Stimulated activated CD8-positive, alpha-beta memory T cell treated with anti-CD3 and anti-CD28 coated beads, Interleukin-15, amount 100 ng/mL, for 24 hours (primary cell): ENCODE data around the gene CRYGS.
"Not testable (repeated sequence)": the region's sequence is repeated elsewhere in the genome, so short reads cannot be mapped to it uniquely, and the experiment has no call there.

Source experiments
- DNase-seq: peaks from one replicate; pipeline ENCODE4 v3.0.0-alpha.2; 2020; ENCODE audit warnings: low read depth

CRYGS gene

DNA sequence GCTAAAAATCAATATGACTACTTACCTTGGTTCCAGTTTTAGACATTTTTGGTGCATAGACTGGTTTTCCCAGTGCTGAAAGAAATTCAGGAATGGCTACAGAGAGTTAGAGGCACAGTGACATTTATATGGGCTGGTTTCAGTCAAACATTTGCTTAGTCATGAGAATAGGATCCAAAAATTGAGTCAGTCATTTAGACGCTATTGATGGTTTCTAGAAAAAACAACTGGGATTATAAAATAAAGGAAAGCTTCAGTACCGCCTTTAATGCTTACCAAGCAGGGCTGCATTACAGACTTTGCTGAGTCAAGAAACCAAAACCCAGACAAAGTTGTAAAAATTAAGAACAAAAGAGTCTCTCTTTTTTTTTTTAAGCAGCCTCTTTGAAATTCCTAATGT, at the start of gene CRYGS:
Gene CRYGS, minus strand, starts transcription at position 100 of the 400 bp plus-strand sequence. Its CDS starts 54 bp downstream, at position 46.
- no peak for DNase-seq

DNA sequence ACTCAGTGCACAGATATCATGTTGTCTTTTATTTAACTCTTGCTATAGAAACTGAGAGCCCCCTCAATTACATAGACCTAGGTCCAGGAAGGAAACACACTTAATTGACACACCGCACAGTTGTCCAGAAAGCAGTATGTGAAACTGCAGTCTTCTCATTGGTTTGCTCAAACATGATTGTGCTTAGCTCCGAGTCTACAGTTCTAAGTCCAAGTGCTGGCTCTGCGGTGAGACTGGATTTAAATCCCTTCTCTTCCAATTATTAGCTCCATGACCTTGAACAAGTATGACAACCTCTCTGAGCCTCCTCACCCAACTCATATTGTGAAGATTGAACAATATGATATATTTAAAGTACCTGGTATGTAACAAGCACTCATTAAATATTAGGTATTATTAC, 49.7 kb upstream of the CRYGS start:
- DNase-seq, result no peak

DNA sequence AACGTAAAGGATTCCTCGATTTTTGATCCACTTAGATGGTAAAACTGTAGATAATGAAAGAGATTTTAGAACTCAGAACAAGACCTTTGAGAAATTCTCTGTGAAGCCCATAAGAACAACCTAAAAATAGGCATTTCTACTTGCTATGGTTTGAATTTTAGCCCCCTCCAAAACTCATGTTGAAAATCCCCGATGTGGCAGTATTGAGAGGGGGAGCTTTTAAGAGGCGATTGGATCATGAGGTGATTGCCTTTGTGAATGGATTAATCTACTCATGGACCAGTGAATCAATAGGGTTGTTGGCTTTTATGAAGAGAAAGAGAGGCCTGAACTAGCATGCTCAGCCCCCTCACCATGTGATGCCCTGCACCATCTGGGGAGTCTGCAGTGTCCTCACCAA, 48.5 kb upstream of the CRYGS start:
- DNase-seq, result no peak

DNA sequence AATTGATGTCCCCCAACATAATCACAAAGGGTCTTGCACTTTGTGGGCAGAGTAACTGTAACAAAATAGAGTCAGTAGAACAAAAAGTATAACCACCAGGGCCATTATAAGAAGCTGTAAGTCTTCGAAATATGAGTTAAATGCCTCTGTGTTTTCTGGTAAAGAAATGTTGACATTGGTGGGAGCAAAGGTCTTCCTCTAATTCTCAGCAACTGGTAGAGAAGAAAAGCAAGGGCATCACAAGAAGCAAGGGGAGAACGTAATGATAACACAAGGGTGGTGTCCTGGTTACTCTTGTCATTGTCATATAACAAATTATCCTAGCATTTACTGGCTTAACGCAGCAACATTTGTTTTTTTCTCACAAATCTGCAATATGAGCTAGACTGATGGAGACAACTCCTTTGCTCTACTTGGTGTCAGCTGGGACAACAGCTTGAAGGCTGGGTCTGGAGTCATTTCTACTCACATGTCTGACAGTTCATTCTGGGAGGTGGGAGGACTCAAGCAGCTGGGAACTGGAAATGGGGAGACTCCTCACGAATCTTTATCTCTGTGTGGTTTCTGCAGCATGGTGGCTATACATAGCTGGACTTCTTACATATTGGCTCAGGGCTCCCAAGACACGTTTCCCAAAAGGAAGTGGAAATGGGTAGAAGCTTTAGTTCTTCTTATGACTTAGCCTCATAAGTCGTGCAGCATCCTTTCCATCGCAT, 46.6 kb upstream of the CRYGS start:
- no peak for DNase-seq

DNA sequence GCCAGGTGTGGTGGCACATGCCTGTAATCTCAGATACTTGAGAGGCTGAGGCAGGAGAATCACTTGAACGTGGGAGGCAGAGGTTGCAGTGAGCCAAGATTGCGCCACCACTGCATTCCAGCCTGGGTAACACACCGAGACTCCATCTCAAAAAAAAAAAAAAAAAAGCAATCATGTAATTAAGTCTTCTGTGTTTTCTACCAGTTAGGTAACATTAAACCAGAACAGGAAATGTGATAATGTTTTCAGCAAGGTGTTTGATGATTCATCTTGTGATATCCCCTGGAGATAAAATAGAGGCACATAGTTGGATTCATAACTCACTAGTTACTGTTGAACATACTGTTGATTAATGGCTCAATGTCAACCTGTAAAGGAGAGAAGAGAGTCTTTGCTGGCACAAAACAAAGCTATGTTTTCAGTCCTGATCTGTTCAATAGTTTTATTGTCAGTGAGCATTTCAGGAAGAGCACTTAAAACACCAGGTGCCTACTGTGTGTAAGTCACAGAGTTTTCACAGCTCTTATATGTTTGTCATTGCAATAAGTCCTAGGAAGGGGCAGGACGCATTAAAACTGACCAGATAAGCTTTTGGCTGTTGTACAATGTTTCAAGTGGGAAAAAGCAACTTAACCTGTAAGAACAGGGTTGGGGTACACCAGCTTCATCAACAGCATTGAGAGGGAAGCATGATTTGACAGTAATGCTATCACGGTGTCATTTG, 45.8 kb upstream of the CRYGS start:
- DNase-seq, result no peak

DNA sequence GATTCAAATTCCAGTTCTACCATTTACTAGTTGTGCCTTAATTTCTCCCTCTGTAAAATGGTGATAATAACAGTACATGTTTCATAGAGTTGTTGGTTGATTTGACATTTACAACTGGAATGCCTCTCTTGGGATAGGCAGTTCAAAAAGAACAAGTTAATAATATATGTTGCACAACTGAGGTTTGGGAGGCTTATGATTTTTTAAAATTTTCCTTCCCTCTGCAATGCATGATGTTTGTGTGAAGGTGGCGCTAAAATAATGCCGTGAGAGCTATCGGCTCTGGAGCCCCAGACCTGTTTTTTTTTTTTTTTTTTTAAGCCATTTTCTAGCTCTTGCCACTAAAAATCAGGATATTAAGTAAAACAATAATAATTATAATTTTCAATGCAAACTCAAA, 44.9 kb upstream of the CRYGS start:
- no peak for DNase-seq

DNA sequence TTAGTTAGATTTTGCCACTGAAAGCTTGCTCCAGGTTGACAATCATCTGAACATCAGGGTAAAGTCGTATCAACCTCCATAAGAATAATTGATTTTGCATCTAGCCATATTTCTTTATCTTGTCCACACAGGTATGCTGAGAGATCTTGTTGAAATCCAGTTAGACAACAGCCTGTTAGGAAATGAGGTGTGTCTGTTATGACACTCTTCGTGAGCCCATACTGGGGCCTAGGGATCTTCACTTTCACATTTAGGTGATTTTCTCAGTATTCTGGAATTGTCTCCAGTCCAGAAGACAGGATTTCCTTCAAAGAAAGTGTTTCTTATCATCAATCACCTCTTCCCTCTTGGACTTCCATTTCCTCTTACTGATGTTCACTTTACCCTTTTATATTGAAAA, 44.5 kb upstream of the CRYGS start:
- DNase-seq, result no peak

DNA sequence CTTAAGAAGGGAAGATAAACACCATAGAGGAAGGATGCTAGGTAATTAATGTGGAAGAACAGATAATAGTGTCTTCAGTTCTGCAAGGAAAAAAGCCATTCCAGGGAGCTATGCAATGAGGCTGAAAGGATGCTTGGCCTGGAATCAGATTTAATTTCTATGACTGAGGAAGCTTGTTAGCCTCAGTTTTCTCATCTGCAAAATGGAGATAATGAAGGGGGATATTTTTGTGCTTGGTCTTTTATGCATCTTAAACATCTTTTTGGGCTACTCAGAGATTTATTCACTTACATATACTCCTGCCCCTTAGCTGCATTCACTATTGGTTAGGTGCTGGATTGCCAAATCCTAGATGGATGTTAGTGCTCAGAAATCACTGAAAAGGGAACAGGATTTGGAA, 43.0 kb upstream of the CRYGS start:
- no peak for DNase-seq

DNA sequence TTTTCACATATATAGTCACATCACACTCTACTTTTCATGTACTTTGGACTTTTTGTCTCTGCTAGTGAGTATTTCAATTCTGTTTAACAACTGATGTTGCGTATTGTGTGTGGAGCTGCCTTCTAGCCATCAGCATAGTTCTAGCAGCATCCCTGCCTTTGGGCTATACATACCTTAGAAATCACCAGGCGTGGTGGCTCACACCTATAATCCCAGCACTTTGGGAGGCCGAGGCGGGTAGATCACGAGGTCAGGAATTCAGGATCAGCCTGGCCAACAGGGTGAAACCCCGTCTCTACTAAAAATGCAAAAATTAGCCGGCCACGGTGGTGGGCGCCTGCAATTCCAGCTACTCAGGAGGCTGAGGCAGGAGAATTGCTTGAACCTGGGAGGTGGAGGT, 42.1 kb upstream of the CRYGS start:
- DNase-seq, result not testable (repeated sequence)

DNA sequence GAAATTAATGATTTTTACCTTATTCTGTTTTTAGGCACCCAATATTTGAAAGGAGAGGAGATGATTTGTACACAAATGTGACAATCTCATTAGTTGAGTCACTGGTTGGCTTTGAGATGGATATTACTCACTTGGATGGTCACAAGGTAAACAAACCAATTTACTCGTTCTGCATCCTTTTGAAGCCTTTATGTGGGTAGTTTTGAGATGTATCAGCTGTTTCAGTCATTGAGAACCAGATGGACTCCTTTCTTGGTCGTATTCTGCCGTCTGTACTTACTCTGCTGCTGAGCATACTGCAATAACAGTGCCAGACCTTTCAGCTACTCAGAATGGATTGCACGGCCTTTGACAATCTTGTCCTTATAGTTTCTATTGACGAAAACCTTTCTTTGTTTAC, 39.7 kb upstream of the CRYGS start:
- DNase-seq, result no peak

DNA sequence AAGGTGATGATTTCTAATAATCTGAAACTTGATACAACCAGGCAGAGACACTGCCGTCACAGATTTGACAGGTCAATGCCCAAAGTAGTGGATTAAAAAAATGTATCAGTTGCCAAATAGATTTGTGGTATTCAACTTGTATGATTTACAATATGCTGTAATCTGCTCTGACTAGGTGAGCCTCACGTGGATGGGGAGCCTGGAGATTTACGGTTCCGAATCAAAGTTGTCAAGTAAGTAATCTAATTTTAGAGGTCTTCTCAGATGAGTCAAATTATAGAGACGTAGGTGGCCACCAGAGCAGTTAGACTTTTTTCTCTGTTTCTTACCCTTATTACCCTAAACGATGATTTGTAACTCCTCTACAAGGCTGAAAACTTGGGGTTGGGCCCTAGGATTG, 38.4 kb upstream of the CRYGS start:
- DNase-seq, result no peak

DNA sequence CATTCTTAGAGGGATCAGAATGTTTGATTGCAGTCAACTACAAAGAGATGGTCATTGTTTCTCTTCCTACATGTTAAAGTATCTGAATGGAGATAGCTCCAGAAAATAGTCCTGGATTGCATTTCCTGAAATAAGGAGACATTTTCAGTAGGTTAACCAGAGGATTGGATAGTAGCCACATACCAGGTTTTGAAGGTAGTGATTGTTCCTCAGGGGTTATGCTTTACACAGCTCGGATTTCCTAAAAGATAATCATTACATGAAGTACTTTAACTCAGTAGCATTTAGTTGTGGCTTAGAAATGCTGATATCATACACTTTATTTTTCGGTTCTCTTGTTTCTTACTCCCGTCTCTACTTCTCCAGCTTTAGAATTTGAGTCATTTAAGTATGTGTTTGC, 36.6 kb upstream of the CRYGS start:
- DNase-seq, result no peak

DNA sequence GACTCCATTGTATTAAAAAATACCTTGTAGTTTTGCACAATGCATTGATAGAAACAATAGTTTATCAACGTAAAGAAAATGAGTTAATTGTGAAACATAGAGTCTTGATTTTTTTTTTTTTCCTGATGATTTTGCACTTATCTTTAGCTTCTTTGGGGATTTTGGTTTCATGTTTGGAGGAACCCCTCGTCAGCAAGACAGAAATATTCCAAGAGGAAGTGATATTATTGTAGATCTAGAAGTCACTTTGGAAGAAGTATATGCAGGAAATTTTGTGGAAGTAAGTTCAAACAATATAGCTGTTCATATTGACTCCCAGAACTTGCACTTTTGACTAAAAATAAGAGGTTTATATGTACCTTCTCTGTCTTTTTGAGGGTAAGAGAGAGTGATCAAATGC, 33.3 kb upstream of the CRYGS start:
- DNase-seq, result no peak

DNA sequence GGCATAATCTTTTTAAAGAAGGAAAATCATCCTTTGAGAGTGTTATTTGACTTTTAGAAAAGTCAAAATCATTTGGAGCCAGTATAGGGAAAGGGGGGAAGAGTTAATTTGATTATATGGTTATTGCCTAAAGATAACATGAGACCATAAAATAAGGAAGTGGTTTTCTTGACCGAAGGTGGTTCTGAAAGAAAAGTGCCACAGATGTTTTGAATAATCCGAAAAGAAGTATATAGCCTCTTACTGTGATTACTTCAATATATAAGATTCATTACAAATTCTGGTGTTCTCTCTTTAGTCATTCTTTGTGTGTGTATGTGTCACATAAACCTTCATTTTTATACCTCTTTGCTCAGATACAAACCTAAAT, 27.4 kb upstream of the CRYGS start:
- no peak for DNase-seq

DNA sequence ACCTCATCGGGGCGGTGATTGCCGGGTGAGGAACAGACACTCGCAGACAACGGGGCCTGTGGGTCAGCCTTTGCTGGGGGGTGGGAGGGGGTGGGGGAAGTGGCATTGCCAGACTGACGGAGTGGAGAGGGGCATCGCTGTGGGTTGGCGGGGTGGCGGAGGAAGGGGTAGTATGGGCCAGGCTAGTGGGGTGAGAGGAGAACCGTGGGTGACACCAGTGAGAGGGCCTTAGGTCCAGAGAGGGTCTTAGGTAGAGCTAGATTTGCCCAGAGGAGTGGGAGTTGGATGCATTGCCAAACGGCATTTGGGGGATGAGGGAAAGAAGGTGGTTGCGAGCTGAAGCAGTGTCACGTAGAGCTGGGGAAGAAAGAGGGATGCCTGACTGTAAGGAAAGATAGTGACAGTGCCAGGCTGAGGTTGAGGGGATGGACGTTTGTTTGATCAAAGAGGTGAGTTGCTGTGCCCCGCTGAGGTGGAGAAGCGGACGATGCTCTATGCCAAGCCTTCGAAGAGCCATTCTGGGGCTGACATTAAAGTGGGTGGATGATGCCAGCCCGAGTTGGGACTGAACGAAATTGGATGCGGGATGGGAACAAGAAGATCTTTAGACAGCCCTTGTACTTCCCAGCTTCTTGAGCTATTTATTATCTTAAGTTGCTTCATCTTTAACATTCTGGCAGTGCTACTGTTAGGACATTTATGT, 26.9 kb upstream of the CRYGS start:
- DNase-seq, result no peak

DNA sequence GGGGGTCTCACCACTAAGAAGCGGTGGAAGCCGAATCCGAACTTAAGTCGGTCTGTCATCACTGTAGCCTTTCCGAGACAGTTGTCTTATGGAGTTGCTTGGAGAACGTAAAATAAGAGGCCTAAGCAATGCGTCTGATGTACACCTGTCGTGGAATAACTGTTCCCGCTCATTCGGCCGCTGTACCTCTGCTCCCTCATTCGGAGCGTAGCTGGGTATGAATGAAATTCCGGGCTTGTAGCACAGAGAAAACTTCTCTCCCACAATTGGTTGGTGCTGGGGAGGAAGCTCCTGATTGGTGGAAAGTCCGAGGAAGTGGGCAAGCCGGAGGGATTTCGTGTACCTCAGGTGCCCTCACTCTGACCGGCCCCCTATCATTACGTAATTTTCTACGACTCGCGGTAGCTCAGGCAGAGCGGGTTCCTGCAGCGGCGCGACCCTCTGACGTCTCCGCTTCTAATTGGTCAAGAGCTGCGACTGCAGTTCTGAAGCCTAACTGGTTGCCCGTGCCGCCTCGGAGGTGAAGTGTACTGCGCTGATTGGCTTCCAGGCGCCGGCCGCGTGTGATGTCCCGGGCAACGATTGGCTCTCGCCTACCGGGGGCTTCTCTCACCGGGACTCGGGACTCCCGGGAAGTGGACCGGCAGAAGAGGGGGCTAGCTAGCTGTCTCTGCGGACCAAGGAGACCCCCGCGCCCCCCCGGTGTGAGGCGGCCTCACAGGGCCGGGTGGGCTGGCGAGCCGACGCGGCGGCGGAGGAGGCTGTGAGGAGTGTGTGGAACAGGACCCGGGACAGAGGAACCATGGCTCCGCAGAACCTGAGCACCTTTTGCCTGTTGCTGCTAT, 26.1 kb upstream of the CRYGS start, which contains the start of gene DNAJB11:
Gene DNAJB11, plus strand, starts transcription at position 625 of the 845 bp plus-strand sequence. Its CDS starts 178 bp downstream, at position 803.
- peak; percentile 90 for DNase-seq

DNA sequence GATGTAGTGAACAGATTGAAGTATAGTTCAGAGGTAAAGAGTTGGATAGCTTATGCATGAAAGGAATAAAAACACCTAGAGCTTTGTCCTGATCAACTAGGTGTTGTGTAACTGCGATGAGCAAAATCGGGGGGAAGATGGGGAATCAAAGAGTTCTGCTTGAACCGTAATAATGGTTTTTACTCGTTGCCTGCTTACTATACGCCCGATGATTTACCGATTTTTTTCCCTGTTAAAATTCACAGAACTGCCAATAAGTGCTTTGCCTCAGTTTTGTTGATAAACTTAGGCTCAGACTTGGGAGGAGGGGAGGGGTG, 25.6 kb upstream of the CRYGS start:
- no peak for DNase-seq

DNA sequence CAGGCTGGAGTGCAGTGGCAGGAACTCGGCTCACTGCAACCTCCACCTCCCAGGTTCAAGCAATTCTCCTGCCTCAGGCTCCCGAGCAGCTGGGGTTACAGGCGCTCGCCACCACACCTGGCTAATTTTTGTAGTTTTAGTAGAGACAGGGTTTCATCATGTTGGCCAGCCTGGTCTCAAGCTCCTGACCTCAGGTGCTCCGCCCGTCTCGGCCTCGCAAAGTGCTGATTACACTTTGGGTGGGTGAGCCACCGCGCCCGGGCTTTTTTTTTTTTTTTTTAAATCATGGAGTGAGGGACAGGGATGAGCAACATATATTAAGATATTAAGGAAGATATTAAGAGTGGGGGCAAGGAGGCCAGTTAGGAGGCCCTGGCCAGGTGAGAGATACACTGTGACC, 25.2 kb upstream of the CRYGS start:
- not testable (repeated sequence) for DNase-seq

DNA sequence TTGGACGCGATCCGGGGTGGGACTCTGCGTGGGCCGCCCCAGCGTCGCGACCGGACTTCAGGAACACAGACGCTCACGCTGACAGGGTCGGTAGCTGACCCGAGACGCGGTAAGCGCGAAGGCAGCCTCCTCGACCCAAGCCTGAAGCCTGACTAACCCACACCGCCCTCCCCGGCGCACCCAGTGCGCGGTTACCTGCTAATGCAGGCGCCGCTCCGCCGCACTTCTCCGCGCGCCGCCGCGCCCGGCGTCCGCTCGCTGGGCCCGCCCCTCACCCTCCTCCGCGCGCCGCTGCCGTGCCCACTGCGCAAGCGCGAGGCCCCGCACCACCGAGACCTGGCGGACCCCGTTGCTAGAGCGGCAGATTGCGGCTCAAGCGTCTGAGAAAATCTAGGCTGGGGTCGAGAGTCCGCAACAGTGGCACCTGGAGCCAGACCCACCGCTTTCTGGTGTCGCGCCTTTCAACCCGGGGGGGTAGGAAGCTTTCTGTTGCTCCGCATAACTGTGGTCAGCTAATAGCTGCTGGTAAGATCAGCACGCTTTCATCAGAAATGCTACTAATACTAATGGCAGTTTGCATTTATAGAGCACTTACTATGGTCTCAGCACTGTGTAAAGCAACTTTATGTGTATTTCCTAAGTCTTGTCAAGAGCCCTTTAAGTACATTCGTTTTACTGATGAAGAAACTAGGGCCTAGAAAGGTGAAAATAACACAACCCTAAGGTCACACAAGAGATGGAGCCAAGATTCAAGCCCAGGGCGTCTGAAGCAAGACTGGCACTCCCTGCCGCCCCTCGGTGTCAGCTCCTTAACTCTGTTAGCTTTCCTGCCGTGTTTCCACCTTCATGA, 23.1 kb upstream of the CRYGS start, which contains the start of gene TBCCD1:
Gene TBCCD1, minus strand, starts transcription at position 268 of the 850 bp plus-strand sequence. CDS start 3,010 bp downstream, outside the sequence.
- peak; percentile 95 for DNase-seq

DNA sequence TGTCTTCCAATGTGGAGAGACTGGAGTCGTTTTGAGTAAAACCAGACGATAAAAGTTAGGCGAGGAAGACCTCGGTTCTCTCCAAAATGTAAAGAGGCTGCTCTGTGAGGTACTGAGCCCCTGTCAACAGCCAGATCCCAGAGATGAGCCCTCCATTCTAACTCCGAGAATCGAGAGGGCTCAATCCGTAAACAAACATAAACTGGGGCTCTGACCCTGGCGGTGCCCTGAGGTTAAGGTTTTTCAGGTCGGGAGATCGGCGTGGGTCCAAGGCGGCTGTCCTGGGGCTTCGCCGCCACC, 22.5 kb upstream of the CRYGS start:
- no peak for DNase-seq

DNA sequence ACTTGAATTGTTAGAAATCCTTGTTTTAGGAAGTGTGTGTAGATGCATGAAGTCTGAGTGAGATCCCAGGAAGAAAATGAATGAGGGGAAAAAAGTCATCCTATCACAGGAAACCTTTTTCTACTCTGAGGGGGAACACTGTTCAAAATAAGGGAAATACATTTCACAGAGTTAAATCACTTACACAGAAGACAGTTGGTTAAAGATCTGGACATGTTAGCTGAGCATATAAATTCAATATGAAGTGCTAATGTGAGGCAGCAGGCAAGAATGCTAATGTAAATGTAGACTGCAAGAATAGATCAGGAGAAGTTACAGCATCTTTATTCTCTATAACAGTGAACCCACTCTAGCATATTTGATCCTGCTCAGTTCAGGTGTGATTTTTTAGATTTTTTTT, 20.4 kb upstream of the CRYGS start:
- DNase-seq, result no peak
